AG04449 (cell line): ENCODE data around the gene KIF26A.

Experiments used
- CTCF ChIA-PET: fragments of 350-600 bp; formaldehyde crosslinking; extraction: SDS; loops from one replicate; lab custom pipeline; 2021; ENCODE audit warnings: antibody characterized with exemption; lab: Yijun Ruan, JAX
- POLR2A ChIA-PET: fragments of 400-600, 350-600 bp; formaldehyde crosslinking; extraction: SDS; loops from one replicate; lab custom pipeline; 2020; ENCODE audit warnings: antibody characterized with exemption, inconsistent platforms; lab: Yijun Ruan, JAX
- DNase-seq: peaks from one replicate; pipeline ENCODE4 v3.0.0-alpha.2; 2010; ENCODE audit warnings: low read depth, low spot score
- H3K4me3 ChIP-seq: 2 replicates; pipeline ENCODE4 v1.5.1; 2011; ENCODE audit warnings: low read depth, mild to moderate bottlenecking, control low read depth, low read length
- CTCF ChIP-seq: IDR thresholded peaks from one replicate; pipeline ENCODE4 v1.5.1; 2011; ENCODE audit warnings: mild to moderate bottlenecking, moderate library complexity, low read length, control low read depth, inconsistent platforms; ENCODE audit not compliant: insufficient read depth; ENCODE audit errors: missing control alignments

KIF26A gene

GRCh38 chr14:104108570-104109541, 29.5 kb upstream of the KIF26A start:
- TF ChIP-seq CTCF: no peak
- POLR2A ChIA-PET: no interaction called here
- CTCF ChIA-PET: interaction anchor here (0.8 to 2.2 kb wide), 2 partner anchors 15 to 455 kb away, joined by 3 to 5 read pairs; no protein-coding TSS in a partner anchor
- no peak for DNase-seq
- H3K4me3 ChIP-seq: no peak overlapping the region

GRCh38 chr14:104109731-104110361, 28.5 kb upstream of the KIF26A start:
- ChIA-PET CTCF (interaction anchor here (0.8 to 2.2 kb wide), 2 partner anchors 16 to 454 kb away, joined by 3 to 5 read pairs; no protein-coding TSS in a partner anchor), POLR2A (no interaction called here)
- TF ChIP-seq CTCF: no peak
- no peak for DNase-seq
- no peak overlapping the region for H3K4me3 ChIP-seq

DNA sequence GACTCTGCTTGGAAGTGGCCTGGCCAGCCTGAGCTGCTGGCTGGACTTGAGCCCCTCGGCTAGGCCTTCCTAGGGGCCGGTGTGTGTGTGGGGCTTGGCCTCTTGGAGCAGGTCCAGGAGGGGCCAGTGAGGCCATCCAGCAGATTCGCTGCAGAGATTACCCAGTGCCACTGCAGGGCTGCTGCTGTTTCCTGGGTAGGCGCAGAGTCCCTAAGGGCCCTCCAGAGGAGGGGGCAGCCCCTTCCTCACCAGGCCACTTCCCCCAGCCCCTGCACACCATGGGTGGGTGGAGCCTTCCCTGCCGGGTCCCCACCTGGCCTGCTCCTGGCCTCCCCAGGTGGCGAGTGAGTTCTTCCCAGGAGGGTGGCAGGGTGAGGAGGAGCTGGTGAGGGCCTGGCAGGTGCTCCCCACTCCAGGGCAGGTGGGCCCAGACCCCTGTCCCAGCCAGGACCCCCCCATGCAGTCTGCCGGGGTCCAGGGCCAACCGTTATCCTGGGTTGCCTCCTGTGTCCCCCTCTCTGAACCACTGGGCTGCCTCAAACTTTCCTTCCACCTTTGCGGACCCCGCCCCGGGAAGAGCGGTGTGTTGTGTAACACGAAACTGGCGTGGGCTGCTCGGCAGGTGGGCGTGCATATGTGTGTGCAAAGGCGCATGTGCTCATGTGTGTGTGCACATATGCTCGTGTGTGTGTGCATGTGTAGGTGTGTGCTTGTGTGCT, 27.7 kb upstream of the KIF26A start:
- ChIA-PET POLR2A (no interaction called here), CTCF (no interaction called here)
- no peak for TF ChIP-seq CTCF
- H3K4me3 ChIP-seq: no peak overlapping the region
- DNase-seq: no peak

GRCh38 chr14:104111301-104112112, 26.9 kb upstream of the KIF26A start:
- ChIA-PET POLR2A (no interaction called here), CTCF (no interaction called here)
- TF ChIP-seq CTCF: no peak
- no peak for DNase-seq
- no peak overlapping the region for H3K4me3 ChIP-seq

DNA sequence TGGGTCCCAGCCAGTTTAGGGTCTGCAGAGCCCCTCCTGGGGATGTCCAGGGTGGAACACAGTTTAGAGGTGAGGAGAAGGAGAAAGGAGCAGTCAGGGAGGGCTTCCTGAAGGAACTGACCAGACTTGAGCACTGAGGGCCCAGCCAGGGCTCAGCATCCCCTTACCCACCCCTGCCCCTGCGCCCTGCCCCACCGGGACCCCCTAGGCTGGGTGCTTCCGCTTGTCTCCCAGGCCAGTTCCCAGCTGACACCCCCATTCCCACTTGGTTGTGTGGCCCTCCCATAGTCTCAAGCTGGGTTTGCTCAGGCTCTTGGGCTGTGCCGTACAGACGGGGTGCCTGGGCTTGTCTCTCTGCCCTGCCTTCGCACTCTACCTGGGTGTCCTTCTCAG, 26.3 kb upstream of the KIF26A start:
- ChIA-PET CTCF (no interaction called here), POLR2A (no interaction called here)
- no peak overlapping the region for H3K4me3 ChIP-seq
- no peak for DNase-seq
- no peak for TF ChIP-seq CTCF
